Activated CD4-positive, alpha-beta memory T cell treated with anti-CD3 and anti-CD28 coated beads, Interleukin-2, amount 10 ng/mL, durations not matched to agents 7 days and 5 days (primary cell): Measurements from ENCODE around the gene EXOC2. TPM values are rescaled to one million over a fixed set of nuclear protein-coding genes. Genes with fewer than 3 reads are reported as not detected.

Experiments used
- CTCF ChIA-PET: fragments of 350-600 bp; sonication (Branson Sonifier 250); formaldehyde crosslinking; loops from one replicate; lab custom pipeline; 2021; ENCODE audit warnings: antibody characterized with exemption, inconsistent platforms; lab: Charles Lee
- POLR2A ChIA-PET: fragments of 350-600 bp; sonication (Branson Sonifier 250); formaldehyde crosslinking; loops from one replicate; lab custom pipeline; 2021; ENCODE audit warnings: antibody characterized with exemption; lab: Charles Lee
- DNase-seq: peaks from one replicate; pipeline ENCODE4 v3.0.0-alpha.2; 2020
- H3K27ac Mint-ChIP-seq: one replicate; pipeline ENCODE4 v1.8.0; 2021; ENCODE audit warnings: mild to moderate bottlenecking, mixed read lengths
- H3K27me3 Mint-ChIP-seq: one replicate; pipeline ENCODE4 v1.8.0; 2021; ENCODE audit warnings: mixed read lengths
- H3K36me3 Mint-ChIP-seq: one replicate; pipeline ENCODE4 v1.8.0; 2021; ENCODE audit warnings: low read depth, mixed read lengths
- H3K4me1 Mint-ChIP-seq: one replicate; pipeline ENCODE4 v1.8.0; 2021; ENCODE audit warnings: mixed read lengths
- H3K4me3 Mint-ChIP-seq: one replicate; pipeline ENCODE4 v1.8.0; 2021; ENCODE audit warnings: mild to moderate bottlenecking, mixed read lengths
- H3K9me3 Mint-ChIP-seq: one replicate; pipeline ENCODE4 v1.8.0; 2021; ENCODE audit warnings: mixed read lengths
- total RNA-seq, 2 experiments: library from RNA; stranded (reverse); gene quantifications; one replicate each; pipeline ENCODE4 v1.2.3, GENCODE V29; 2021

The EXOC2 gene
- total RNA-seq, 2 experiments from 2014 or later: 31.9 to 35.7 TPM

DNA sequence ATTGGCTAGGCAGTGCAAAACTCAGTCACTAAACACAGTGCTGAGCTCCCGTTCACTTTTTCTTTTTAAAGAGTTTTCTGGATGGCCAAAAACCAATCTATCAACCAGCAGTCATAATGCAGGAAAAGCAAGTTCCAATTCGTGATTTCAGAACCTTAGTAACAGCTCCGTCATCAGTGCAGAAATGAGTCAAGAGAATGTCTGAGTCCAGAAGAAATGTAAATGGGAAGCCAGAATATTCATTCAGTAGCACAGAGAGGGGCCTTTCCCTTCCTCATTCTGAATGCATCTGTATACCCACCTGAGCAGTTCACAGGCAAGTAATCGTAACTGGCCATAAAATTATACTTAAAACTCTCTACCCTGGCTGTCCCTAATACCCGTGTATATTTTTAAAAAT, 56.5 kb downstream of the EXOC2 start:
- Mint-ChIP-seq H3K4me1 (peaks cover 16% of the 10 kb centered on the region), H3K9me3 (no peaks in the 10 kb centered on the region), H3K27ac (no peak overlapping the region), H3K27me3 (no peaks in the 10 kb centered on the region), H3K36me3 (peaks cover 22% of the 10 kb centered on the region), H3K4me3 (no peak overlapping the region)
- DNase-seq: no peak
- CTCF ChIA-PET: interaction anchor here (0.8 to 1.8 kb wide), 2 partner anchors 43 to 85 kb away, joined by 3 to 4 read pairs; no protein-coding TSS in a partner anchor
- POLR2A ChIA-PET: interaction anchor here (1.0 kb wide), 1 partner anchor 769 kb away, joined by 3 read pairs; no protein-coding TSS in a partner anchor

DNA sequence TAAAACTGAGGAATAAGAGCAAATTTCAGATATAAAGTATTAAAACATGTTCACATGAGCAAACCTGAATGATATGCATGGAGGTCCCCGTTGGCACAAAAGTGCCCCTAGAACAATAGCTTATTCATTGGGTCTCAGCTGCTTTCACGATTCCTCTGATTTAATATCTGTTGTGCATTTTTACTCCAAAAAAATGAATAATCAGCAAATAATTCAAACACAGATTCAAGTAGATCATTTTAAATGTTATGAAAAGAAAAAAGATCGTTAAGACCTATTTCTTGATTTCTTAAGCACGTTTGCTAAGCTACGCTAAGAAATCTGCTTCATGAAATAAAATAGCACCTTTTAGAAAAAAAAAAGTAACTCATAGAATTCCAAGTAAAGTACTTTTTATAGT, 57.7 kb downstream of the EXOC2 start:
- H3K36me3 Mint-ChIP-seq: peaks cover 17% of the 10 kb centered on the region

DNA sequence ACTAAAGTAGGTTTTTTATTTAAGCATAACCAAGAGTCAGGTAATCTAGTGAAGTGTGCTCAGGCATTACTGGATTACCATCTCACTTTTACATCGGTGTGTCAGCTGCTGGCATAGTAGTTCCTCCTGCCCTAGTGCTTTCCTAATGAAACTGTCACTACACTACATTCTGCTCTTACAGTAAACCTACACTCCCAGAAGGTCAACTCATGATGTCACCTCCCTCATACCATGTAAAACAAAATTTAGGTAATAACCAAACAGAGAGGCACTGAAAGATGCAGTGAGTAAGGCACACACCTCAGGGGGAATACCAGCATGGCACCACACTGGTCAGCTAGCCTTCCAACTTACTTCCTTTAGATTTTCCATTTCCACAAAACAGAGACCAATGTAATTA, 59.3 kb downstream of the EXOC2 start:
- Mint-ChIP-seq H3K27ac (no peak overlapping the region), H3K4me3 (no peak overlapping the region), H3K36me3 (peaks cover 25% of the 10 kb centered on the region), H3K27me3 (no peaks in the 10 kb centered on the region), H3K4me1 (peaks cover 22% of the 10 kb centered on the region), H3K9me3 (no peaks in the 10 kb centered on the region)
- POLR2A ChIA-PET: no interaction called here
- CTCF ChIA-PET: no interaction called here
- DNase-seq: no peak

More for the DNA sequence above, 57.7 kb downstream of the EXOC2 start:
- H3K4me1 Mint-ChIP-seq: peaks cover 16% of the 10 kb centered on the region
- no peak overlapping the region for H3K4me3 Mint-ChIP-seq
- H3K9me3 Mint-ChIP-seq: no peaks in the 10 kb centered on the region
- CTCF ChIA-PET: interaction anchor here (1.0 to 1.8 kb wide), 2 partner anchors 42 to 87 kb away, joined by 3 to 4 read pairs; no protein-coding TSS in a partner anchor
- POLR2A ChIA-PET: no interaction called here
- DNase-seq: no peak
- no peak overlapping the region for H3K27ac Mint-ChIP-seq
- H3K27me3 Mint-ChIP-seq: no peaks in the 10 kb centered on the region

DNA sequence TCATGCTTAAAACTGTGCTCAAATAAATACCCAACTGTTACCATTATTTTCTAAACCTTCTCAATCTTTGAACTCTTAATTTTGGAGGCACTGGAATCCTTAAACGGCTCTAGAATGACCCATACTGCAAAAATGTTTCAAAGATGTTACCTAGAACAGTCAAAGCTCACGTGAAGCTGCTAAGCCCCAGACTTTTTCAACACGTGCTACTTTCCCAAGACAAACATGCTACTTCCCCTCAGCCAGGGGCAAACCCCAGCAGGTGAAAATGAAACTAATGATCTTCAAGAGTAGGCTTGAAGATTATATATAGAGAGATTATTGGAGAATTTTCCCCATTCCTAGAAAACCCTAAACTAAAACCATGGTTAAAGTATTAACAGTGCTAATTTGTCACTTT, 64.2 kb downstream of the EXOC2 start:
- CTCF ChIA-PET: no interaction called here
- POLR2A ChIA-PET: no interaction called here
- Mint-ChIP-seq H3K27ac (no peak overlapping the region), H3K36me3 (peaks cover 15% of the 10 kb centered on the region), H3K9me3 (no peaks in the 10 kb centered on the region), H3K27me3 (no peaks in the 10 kb centered on the region), H3K4me3 (no peak overlapping the region), H3K4me1 (peaks cover 15% of the 10 kb centered on the region)
- no peak for DNase-seq

DNA sequence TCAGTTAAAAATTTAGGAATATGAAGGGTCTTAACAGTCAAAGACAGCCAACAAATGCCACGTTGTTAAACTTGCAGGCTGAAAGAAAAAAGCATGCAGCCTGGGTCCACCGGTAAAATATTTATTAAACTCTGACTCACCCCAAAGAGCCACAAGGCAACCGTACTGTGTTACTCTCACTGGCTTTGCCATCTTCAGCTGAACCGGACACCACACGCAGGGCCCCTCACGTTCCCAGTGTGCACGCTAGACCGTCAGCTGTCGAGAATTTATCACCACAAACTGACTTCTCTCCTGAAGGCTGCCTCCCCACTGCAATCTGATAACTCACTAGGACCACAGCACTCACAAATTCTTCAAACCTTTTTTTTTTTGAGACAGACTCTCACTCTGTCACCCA, 66.7 kb downstream of the EXOC2 start:
- peaks cover 13% of the 10 kb centered on the region for H3K36me3 Mint-ChIP-seq

DNA sequence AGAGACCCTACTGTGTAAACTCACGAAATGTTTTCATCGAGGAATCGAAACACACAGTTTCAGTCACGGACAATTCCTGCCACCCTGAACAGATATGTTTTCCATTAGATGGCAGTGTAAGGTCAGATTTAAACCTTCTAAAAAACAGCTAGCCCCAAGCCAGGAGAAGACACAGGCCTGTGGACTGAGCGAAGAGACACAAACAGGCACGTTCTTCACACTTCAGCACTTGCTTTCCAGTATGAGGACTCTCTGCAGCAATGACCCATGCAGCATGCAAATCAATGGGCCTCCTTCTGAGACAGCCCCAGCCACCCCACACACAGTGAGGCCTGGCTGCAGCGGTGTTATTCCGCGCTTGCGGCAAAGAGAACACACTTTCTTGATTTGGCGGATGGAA, 68.0 kb downstream of the EXOC2 start:
- Mint-ChIP-seq H3K4me1 (peaks cover 15% of the 10 kb centered on the region), H3K27ac (no peak overlapping the region), H3K9me3 (no peaks in the 10 kb centered on the region), H3K4me3 (no peak overlapping the region), H3K36me3 (peaks cover 15% of the 10 kb centered on the region), H3K27me3 (no peaks in the 10 kb centered on the region)
- CTCF ChIA-PET: interaction anchor here (0.6 kb wide), 1 partner anchor 280 kb away, joined by 3 read pairs; no protein-coding TSS in a partner anchor
- no peak for DNase-seq
- POLR2A ChIA-PET: no interaction called here

More for the DNA sequence above, 66.7 kb downstream of the EXOC2 start:
- Mint-ChIP-seq H3K27me3 (no peaks in the 10 kb centered on the region), H3K4me1 (peaks cover 15% of the 10 kb centered on the region), H3K9me3 (no peaks in the 10 kb centered on the region), H3K4me3 (no peak overlapping the region), H3K27ac (no peak overlapping the region)
- ChIA-PET CTCF (no interaction called here), POLR2A (interaction anchor here (0.6 kb wide), 1 partner anchor 124 kb away, joined by 3 read pairs; no protein-coding TSS in a partner anchor)
- DNase-seq: no peak

DNA sequence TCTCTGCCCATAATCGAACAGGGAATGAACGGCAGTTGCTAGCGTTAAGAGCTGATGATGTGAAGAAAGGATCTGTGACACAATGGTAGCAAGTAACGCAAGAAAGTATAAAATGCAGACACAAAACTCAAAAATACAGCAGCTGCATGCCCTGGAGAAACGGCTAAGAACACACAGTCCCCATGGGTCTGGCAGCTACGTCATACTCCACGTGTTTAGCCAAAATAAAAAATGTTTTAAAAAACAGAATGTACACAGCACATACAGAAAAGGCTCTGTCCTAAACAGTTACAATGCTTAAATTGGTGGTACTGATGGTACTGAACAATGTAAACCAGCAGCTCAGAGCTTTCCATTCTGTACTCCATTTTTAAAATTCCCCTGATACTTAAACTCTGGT, 70.5 kb downstream of the EXOC2 start:
- no peak for DNase-seq
- Mint-ChIP-seq H3K36me3 (peaks cover 7% of the 10 kb centered on the region), H3K27ac (no peak overlapping the region)

DNA sequence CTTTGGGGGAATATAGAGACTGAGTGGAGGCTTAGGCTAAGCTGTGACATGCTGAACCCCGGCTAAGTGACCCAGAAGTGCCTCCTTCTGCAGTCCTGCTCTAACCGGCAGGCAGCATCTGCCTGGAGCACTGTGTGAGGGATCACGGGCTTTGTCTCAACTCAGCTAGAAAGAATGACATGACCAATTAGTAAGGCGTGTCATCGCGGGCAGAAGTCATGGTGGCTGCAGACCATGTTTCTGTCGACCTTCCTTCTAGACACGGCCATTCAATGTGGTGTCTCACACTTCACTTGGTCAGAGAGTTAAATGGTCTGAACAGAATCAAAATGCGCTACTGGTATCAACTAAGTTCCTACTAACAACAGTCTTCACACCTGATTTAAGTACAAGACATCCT, 71.0 kb downstream of the EXOC2 start:
- CTCF ChIA-PET: interaction anchor here (1.5 kb wide), 1 partner anchor 29 kb away, joined by 4 read pairs; no protein-coding TSS in a partner anchor
- Mint-ChIP-seq H3K4me3 (no peak overlapping the region), H3K4me1 (peaks cover 7% of the 10 kb centered on the region), H3K36me3 (peaks cover 11% of the 10 kb centered on the region), H3K27ac (no peak overlapping the region), H3K27me3 (no peaks in the 10 kb centered on the region), H3K9me3 (no peaks in the 10 kb centered on the region)
- POLR2A ChIA-PET: no interaction called here
- DNase-seq: no peak

More for the DNA sequence above, 70.5 kb downstream of the EXOC2 start:
- CTCF ChIA-PET: interaction anchor here (1.5 kb wide), 1 partner anchor 29 kb away, joined by 4 read pairs; no protein-coding TSS in a partner anchor
- H3K4me3 Mint-ChIP-seq: no peak overlapping the region
- H3K27me3 Mint-ChIP-seq: no peaks in the 10 kb centered on the region
- POLR2A ChIA-PET: no interaction called here
- H3K9me3 Mint-ChIP-seq: no peaks in the 10 kb centered on the region
- H3K4me1 Mint-ChIP-seq: peaks cover 7% of the 10 kb centered on the region

DNA sequence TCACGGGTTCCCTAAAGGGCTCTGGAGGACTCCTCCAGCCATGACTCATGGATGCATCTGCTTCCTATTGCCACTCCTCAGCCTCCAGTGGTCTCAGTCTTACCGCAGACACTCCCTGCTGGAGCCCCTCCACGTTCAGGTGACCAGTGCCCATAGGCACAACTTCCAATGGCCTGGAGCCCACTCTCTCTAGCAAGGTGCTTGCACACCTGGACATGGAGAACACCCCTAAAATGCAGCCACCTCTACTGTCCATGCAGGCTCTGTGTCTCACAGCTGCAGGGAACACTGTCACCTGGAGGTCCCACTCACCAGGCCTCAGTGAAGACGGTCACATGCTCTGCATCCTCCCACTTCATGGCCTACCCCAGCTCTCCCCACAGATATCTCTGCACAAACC, 72.0 kb downstream of the EXOC2 start:
- ChIA-PET CTCF (no interaction called here), POLR2A (no interaction called here)
- Mint-ChIP-seq H3K36me3 (peaks cover 13% of the 10 kb centered on the region), H3K4me1 (peaks cover 6% of the 10 kb centered on the region), H3K4me3 (no peak overlapping the region), H3K27ac (no peak overlapping the region), H3K27me3 (no peaks in the 10 kb centered on the region), H3K9me3 (no peaks in the 10 kb centered on the region)
- DNase-seq: no peak

DNA sequence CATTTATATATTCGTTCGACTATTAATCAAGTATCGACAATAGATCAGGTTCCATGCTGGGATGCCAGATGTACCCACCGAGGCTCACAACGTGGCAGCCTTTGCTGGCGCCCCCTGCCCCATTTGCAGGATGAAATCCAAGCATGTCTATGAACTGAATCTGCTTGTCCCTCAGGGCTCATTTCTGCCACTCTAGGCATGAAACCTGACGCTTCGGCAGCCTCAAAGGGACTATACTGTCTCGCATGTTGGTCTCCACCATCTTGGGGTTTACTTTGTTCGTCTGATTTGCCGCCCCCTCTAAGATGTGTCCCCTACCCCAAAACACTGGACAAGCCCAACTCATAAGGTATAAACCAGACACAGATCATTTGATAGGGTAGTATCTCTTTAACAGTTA, 72.8 kb downstream of the EXOC2 start:
- Mint-ChIP-seq H3K4me1 (peaks cover 6% of the 10 kb centered on the region), H3K9me3 (no peaks in the 10 kb centered on the region), H3K36me3 (peaks cover 17% of the 10 kb centered on the region), H3K27me3 (no peaks in the 10 kb centered on the region), H3K4me3 (no peak overlapping the region), H3K27ac (no peak overlapping the region)
- DNase-seq: no peak
- CTCF ChIA-PET: no interaction called here
- POLR2A ChIA-PET: no interaction called here

DNA sequence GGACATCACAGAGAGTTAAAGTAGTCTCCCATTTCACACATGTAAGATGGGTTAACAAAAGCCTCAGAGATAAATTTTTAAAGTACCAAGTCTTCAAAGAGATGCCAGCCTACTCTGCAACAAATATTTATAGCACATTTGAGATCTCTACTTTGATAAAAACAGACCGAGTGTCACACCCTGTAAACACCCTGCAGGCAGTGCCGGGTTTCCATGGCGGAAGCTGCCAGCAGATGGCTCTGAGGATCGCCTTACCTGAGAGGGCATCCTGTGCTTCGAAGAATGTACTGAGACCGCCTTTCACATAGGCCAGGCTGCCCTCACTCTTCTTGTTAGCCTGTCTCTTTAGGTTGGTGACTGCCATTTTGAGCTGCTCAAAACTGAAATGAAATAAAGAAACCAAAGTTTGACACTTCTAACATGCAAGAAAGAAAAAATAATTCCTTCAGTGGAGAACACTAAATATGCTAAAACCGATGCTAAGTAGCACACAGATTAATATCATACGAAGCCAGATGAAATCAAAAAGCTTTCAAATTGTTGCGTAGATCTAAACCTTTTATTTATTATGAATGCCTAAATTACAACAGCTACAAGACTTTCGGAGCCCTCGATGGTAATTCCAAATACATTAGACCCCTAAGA, 75.4 kb downstream of the EXOC2 start:
- ChIA-PET CTCF (interaction anchor here (1.2 to 2.2 kb wide), 4 partner anchors 12 to 104 kb away, joined by 3 to 6 read pairs (median 4); no protein-coding TSS in a partner anchor), POLR2A (no interaction called here)
- no peak overlapping the region for H3K4me3 Mint-ChIP-seq
- H3K9me3 Mint-ChIP-seq: no peaks in the 10 kb centered on the region
- H3K27ac Mint-ChIP-seq: no peak overlapping the region
- peaks cover 6% of the 10 kb centered on the region for H3K4me1 Mint-ChIP-seq
- H3K27me3 Mint-ChIP-seq: no peaks in the 10 kb centered on the region
- peak; percentile 23 for DNase-seq
- H3K36me3 Mint-ChIP-seq: peaks cover 22% of the 10 kb centered on the region

DNA sequence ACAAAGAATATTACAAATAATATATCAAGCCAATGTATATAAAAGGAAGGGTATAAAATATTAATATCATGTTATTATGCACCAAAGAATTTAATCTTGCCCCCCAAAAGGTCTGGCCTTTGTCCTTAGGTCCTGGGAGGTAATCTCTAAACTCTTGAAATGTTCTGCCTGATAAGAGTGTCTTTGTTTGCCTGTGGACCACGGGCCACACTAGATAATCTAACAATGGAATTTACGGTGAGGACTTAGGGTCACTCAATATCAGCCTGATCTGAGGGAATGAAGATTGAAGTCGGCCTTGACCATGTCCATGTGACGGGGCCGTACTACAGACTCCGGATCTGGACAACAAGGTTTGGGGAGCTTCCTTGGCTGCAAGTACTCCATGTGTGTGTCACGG, 79.0 kb downstream of the EXOC2 start:
- no peak overlapping the region for H3K27ac Mint-ChIP-seq
- no peak overlapping the region for H3K4me3 Mint-ChIP-seq
- DNase-seq: no peak
- no peaks in the 10 kb centered on the region for H3K27me3 Mint-ChIP-seq
- peaks cover 13% of the 10 kb centered on the region for H3K4me1 Mint-ChIP-seq
- H3K9me3 Mint-ChIP-seq: no peaks in the 10 kb centered on the region
- ChIA-PET CTCF (interaction anchor here (1.3 kb wide), 1 partner anchor 108 kb away, joined by 5 read pairs; no protein-coding TSS in a partner anchor), POLR2A (no interaction called here)
- peaks cover 22% of the 10 kb centered on the region for H3K36me3 Mint-ChIP-seq

DNA sequence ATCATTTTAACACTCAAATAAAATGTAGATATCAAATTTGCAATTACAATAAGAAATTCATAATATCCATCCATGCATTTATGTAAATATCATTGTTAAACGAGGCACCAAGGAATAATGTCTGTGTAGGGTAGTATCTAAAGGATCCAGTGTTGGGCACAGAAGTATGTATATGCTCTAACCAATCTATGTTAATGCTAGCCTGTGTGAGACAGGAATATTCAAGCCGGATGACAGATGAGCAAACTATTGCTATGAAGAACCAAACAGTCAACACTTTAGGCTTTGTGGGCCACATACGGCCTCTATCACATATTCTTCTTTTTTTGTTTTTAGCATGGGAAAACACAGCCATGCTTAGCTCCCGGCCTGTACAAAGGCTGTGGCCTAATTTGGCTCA, 81.0 kb downstream of the EXOC2 start:
- H3K27ac Mint-ChIP-seq: no peak overlapping the region
- H3K9me3 Mint-ChIP-seq: no peaks in the 10 kb centered on the region
- no peak overlapping the region for H3K4me3 Mint-ChIP-seq
- CTCF ChIA-PET: no interaction called here
- no peaks in the 10 kb centered on the region for H3K27me3 Mint-ChIP-seq
- DNase-seq: no peak
- POLR2A ChIA-PET: no interaction called here
- peaks cover 22% of the 10 kb centered on the region for H3K36me3 Mint-ChIP-seq
- H3K4me1 Mint-ChIP-seq: peaks cover 8% of the 10 kb centered on the region
